DOHH2 (cell line): ENCODE measurements around the gene LAPTM5.

Experiments
- H3F3A ChIP-seq: fragments of 200-600 bp; sonication (generic), shearing (Covaris generic); 2 replicates; pipeline ENCODE4 v1.6.0; 2016; ENCODE audit warnings: antibody characterized with exemption, mild to moderate bottlenecking; ENCODE audit not compliant: control insufficient read depth, insufficient read depth
- H3K27ac ChIP-seq: fragments of 200-600 bp; sonication (generic); 2 replicates; pipeline ENCODE4 v1.5.1; 2014; ENCODE audit warnings: low read depth, mild to moderate bottlenecking, low read length, moderate library complexity
- H3K27me3 ChIP-seq: fragments of 200-600 bp; sonication (generic); 2 replicates; pipeline ENCODE4 v1.6.1; 2014; ENCODE audit warnings: mild to moderate bottlenecking, low read length, mixed read lengths; ENCODE audit not compliant: control insufficient read depth
- H3K36me3 ChIP-seq: fragments of 200-600 bp; sonication (generic); 2 replicates; pipeline ENCODE4 v1.6.1; 2014; ENCODE audit warnings: mild to moderate bottlenecking, low read length, moderate library complexity, mixed read lengths; ENCODE audit not compliant: control insufficient read depth
- H3K4me1 ChIP-seq: fragments of 200-600 bp; sonication (generic); 2 replicates; pipeline ENCODE4 v1.6.1; 2014; ENCODE audit warnings: mild to moderate bottlenecking, low read length, mixed read lengths; ENCODE audit not compliant: control insufficient read depth
- H3K4me2 ChIP-seq: fragments of 200-600 bp; sonication (generic); 2 replicates; pipeline ENCODE4 v1.6.0; 2014; ENCODE audit warnings: mild to moderate bottlenecking, low read length, moderate library complexity
- H3K4me3 ChIP-seq: fragments of 200-600 bp; sonication (generic); 2 replicates; pipeline ENCODE4 v1.5.1; 2014; ENCODE audit warnings: mild to moderate bottlenecking, low read length, mixed read lengths
- H3K79me2 ChIP-seq: fragments of 200-600 bp; sonication (generic); 2 replicates; pipeline ENCODE4 v1.6.1; 2014; ENCODE audit warnings: mild to moderate bottlenecking, low read length, mixed read lengths; ENCODE audit not compliant: control insufficient read depth
- H3K9me2 ChIP-seq: fragments of 200-600 bp; sonication (generic); replicated peaks from 2 replicates; pipeline ENCODE4 v1.6.1; 2014; ENCODE audit warnings: mild to moderate bottlenecking, low read length, mixed read lengths; ENCODE audit not compliant: control insufficient read depth
- H3K9me3 ChIP-seq: fragments of 200-600 bp; sonication (generic); 2 replicates; pipeline ENCODE4 v1.6.1; 2014; ENCODE audit warnings: antibody characterized with exemption, low read length, mixed read lengths; ENCODE audit not compliant: control insufficient read depth, insufficient read depth
- H4K20me1 ChIP-seq: fragments of 200-600 bp; sonication (generic); 2 replicates; pipeline ENCODE4 v1.6.0; 2014; ENCODE audit warnings: low read depth, mild to moderate bottlenecking, antibody characterized with exemption, low read length, moderate library complexity; ENCODE audit not compliant: control insufficient read depth, insufficient read depth
- CTCF ChIP-seq: fragments of 200-600 bp; sonication (generic); IDR thresholded peaks from one replicate; pipeline ENCODE4 v1.5.1; 2014; ENCODE audit warnings: antibody characterized with exemption, mild to moderate bottlenecking, low read depth, low read length; ENCODE audit not compliant: poor library complexity, severe bottlenecking
- EZH2phosphoT487 ChIP-seq: fragments of 200-600 bp; sonication (generic); IDR thresholded peaks from 2 replicates; pipeline ENCODE4 v1.6.1; 2017; ENCODE audit warnings: borderline replicate concordance, mild to moderate bottlenecking, antibody characterized with exemption, low read length, moderate library complexity, mixed read lengths

LAPTM5 gene

GRCh38 chr1:30742300-30742962, 15.1 kb downstream of the LAPTM5 start:
- Histone ChIP-seq H3K4me1 (peaks cover 80% of the 10 kb centered on the region), H3F3A (peaks cover 38% of the 10 kb centered on the region), H4K20me1 (peaks cover 59% of the 10 kb centered on the region), H3K4me3 (no peak overlapping the region), H3K36me3 (peaks cover 90% of the 10 kb centered on the region), H3K9me2 (no peaks in the 10 kb centered on the region), H3K27ac (no peak overlapping the region; the same call in 1 of the 2 replicates), H3K27me3 (no peaks in the 10 kb centered on the region), H3K4me2 (peak overlapping the region; percentile 65), H3K9me3 (no peaks in the 10 kb centered on the region), H3K79me2 (peaks cover 89% of the 10 kb centered on the region)
- TF ChIP-seq CTCF, result no peak
- TF ChIP-seq EZH2phosphoT487, result no peak

- Histone ChIP-seq H3K27me3 (no peaks in the 10 kb centered on the region), H3K79me2 (peaks cover 78% of the 10 kb centered on the region), H3K4me1 (peaks cover 69% of the 10 kb centered on the region), H3K27ac (peak overlapping the region; percentile 10; the same call in 1 of the 2 replicates), H3K4me2 (no peak overlapping the region), H3K36me3 (peaks cover 90% of the 10 kb centered on the region), H3K9me2 (no peaks in the 10 kb centered on the region), H4K20me1 (peaks cover 49% of the 10 kb centered on the region), H3K4me3 (no peak overlapping the region), H3K9me3 (no peaks in the 10 kb centered on the region), H3F3A (peaks cover 42% of the 10 kb centered on the region)
- no peak for TF ChIP-seq EZH2phosphoT487
- no peak for TF ChIP-seq CTCF
Measured at GRCh38 chr1:30741239-30741894, 16.2 kb downstream of the LAPTM5 start.

- Histone ChIP-seq H3K4me2 (no peak overlapping the region), H4K20me1 (peaks cover 46% of the 10 kb centered on the region)
- TF ChIP-seq CTCF (no peak), EZH2phosphoT487 (no peak)
Measured at GRCh38 chr1:30740251-30741238, 17.0 kb downstream of the LAPTM5 start.

More at GRCh38 chr1:30740251-30741238, 17.0 kb downstream of the LAPTM5 start:
- no peaks in the 10 kb centered on the region for H3K9me3 ChIP-seq
- peaks cover 44% of the 10 kb centered on the region for H3F3A ChIP-seq
- peaks cover 90% of the 10 kb centered on the region for H3K36me3 ChIP-seq
- H3K27ac ChIP-seq, result no peak overlapping the region
- H3K4me1 ChIP-seq, result peaks cover 61% of the 10 kb centered on the region
- H3K4me3 ChIP-seq, result no peak overlapping the region
- no peaks in the 10 kb centered on the region for H3K27me3 ChIP-seq
- H3K9me2 ChIP-seq, result no peaks in the 10 kb centered on the region
- peaks cover 70% of the 10 kb centered on the region for H3K79me2 ChIP-seq
